IPS-18c (cell line): ENCODE results near the gene ADAM20.

Source experiments
- H3K4me3 ChIP-seq: 2 replicates; pipeline ENCODE4 v1.7.0; 2013; ENCODE audit warnings: low read depth, mild to moderate bottlenecking, low read length, moderate library complexity; ENCODE audit not compliant: insufficient read depth
- H3K9me3 ChIP-seq: one replicate; pipeline ENCODE4 v1.6.1; 2013; ENCODE audit warnings: mild to moderate bottlenecking, low read length, moderate library complexity; ENCODE audit not compliant: control insufficient read depth, insufficient read depth

Gene ADAM20

DNA sequence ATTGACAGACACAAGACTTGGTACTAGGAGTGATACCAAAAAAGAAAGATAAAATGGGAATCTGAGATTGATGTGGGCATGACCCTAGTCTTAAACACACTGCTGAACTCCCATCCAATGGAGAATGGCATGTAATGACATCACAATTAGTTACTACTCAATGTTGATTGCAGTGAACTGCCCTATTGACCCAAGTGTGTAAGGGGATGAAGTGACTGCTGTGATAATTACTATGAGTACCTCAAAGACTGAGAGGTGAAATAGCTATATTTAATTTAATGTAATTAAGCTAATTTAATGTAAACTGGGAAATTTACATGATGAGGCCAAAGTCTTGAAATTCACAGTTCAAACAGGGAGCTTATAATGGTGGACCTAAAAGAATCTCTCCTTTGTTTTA, at the start of gene ADAM20:
TSS of gene ADAM20 (minus strand) at position 101 of the 400 bp plus-strand sequence. CDS start 10,247 bp downstream, outside the sequence.
- Histone ChIP-seq H3K9me3 (peaks cover 5% of the 10 kb centered on the region), H3K4me3 (no peak within 1 kb of the TSS)

DNA sequence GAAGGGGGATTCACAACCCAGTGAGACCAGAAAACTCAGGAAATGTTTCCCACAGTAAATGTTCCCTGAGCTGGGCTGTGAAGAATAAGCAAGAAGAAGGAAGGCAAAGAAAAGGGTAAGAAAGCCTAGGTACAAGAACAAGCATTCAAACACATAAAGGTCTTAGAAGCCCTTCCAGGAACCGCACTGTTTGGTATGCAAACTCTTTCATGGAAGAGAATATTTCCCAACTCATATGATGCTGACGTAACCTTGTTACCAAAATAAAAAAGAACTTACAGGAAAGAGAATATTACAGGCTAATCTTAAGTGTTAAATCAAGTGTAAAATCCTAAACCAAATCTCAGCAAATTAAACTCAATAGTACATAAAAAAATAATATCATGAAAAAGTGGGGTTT, 42.1 kb upstream of the ADAM20 start:
- Histone ChIP-seq H3K9me3 (no peaks in the 10 kb centered on the region), H3K4me3 (no peak overlapping the region)

DNA sequence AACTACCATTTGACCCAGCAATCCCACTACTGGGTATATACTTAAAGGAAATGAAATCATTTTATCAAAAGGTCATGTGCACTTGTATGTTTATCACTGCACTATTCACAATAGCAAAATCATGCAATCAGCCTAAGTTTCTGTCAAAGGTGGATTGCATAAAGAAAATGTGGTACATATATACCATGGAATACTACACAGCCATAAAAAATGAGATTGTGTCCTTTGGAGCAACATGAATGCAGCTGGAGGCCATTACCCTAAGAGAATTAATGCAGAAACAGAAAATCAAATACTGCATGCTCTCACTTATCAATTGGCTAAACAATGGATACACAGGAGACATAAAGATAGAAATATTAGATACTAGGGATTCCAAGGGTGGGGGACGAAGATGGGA, 38.2 kb upstream of the ADAM20 start:
- Histone ChIP-seq H3K4me3 (no peak overlapping the region), H3K9me3 (no peaks in the 10 kb centered on the region)

DNA sequence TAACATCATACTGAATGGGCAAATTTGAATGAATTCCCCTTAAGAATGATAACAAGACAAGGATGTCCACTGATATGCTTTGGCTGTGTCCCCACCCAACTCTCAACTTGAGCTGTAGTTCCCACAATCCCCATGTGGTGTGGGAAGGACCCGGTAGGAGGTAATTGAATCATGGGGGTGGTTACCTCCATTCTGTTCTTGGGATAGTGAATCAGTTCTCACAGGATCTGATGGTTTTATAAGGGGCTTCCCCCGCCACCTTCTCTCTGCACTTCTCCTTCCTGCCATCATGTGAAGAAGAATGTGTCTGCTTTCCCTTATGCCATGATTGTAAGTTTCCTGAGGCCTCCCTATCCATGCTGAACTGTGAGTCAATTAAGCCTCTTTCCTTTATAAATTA, 36.3 kb upstream of the ADAM20 start:
- Histone ChIP-seq H3K9me3 (peaks cover 6% of the 10 kb centered on the region), H3K4me3 (no peak overlapping the region)

DNA sequence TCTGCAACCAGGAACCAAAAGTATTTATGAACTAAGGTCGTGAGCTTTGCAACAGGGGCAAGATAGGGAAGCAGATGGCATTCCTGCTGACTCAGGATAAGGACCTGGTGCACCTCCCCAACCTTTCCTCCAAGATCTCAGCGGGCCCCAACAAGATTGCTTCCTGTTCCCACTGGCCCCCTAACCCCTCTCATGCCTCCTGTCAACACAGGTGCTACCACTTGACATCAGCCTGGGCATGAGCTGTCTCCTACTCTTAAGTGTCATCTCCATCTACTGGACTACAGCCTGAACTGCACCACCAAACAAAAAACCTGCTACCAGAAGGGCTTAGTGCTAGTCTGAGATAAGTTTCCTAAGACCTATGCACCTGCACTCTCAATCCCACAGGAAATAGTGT, 33.0 kb upstream of the ADAM20 start:
- Histone ChIP-seq H3K4me3 (no peak overlapping the region), H3K9me3 (peaks cover 12% of the 10 kb centered on the region)

DNA sequence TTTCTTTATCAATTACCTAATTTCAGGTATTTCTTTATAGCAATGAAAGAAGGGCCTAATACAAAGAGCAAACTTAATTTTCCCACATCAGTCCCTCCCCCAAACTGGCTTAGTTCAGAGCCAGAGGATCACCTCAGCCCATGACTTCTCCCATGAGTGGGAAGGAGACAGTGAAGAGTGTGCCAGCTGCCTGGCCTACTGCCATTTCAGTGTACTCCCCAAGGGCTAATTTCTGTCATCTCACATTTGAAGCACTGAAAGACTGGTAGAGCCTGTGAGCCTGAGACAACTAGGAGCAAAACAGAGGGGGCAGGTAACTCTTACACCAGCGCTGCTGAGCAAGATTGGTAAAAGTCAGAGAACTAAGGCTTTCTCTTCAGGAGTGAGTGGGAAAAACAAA, 29.1 kb upstream of the ADAM20 start:
- peaks cover 18% of the 10 kb centered on the region for H3K9me3 ChIP-seq
- H3K4me3 ChIP-seq: no peak overlapping the region

DNA sequence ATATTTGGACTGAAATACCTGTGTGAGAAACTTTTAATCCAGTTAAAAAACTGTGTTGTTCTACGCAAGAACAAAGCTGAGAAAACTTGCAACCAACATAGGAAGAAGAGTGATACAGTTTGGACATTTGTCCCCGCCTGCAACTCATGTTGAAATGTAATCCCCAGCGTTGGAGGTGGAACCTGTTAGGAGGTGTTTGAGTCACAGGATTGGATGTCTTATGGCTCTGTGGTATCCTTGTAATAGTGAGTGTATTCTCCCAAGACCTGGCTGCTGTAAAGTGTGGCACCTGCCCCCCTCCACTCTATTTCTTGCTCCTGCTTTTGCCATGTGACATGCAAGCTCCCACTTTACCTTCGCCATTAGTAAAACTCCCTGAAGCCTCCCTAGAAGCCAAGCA, 28.6 kb upstream of the ADAM20 start:
- H3K4me3 ChIP-seq: no peak overlapping the region
- H3K9me3 ChIP-seq: peaks cover 18% of the 10 kb centered on the region

DNA sequence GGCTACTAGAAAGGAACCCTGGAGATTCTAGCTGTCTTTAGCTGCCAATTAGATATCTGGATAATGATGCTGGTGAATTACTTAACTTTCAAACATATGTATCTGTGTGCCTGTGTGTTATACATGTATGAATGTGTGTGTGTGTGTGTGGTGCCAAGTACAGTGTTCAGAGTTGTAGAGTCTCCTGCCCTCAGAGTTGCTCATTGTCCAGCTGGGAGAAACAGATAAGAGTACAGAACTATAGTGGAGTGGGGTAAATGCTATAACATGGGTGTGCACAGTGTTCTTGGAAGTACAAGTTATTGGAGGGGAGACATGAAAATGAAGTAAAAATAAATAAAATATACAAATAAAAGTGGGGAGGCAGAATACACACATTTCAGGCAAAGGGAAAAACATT, 23.6 kb upstream of the ADAM20 start:
- no peak overlapping the region for H3K4me3 ChIP-seq
- peaks cover 12% of the 10 kb centered on the region for H3K9me3 ChIP-seq

DNA sequence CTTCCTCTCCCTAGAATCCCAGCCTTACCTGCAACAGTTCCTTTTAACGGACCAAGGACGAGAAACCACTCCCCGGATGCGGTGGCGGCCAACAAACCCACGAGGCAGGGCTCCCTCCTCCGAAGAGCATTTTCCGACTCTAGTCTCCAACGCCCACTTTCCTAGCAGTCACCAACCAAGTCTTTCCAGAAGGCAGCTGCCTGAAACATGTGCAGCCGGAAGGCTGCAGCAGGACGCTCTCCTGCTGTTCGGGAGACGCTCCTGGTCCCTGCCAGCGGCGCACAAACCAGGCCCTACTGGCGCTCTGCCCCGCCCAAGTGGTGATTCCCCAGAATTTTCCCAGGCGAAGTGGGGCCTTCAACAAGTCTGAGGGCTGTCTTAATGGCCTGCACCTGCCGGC, 21.1 kb upstream of the ADAM20 start:
- Histone ChIP-seq H3K4me3 (no peak overlapping the region), H3K9me3 (peaks cover 3% of the 10 kb centered on the region)

DNA sequence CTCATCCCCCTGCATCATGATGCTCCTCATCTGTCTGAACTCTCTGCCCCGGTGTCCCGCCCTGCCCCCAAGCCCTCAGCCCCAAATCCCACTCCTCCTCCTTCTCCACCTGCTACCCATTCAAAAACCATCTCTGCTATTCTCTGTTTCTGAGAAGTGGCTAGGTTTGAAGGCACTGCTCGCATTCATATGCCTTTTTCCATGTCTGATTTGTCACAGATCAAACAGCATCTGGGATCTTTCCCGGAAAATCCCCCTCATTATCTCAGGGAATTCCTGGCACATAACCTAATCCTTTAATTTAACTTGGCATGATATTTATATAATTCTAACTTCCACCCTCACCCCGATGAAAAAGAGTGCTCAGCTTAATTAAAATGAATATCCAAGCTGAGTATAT, 3.3 kb upstream of the ADAM20 start:
- H3K9me3 ChIP-seq: peaks cover 5% of the 10 kb centered on the region
- H3K4me3 ChIP-seq: no peak overlapping the region

DNA sequence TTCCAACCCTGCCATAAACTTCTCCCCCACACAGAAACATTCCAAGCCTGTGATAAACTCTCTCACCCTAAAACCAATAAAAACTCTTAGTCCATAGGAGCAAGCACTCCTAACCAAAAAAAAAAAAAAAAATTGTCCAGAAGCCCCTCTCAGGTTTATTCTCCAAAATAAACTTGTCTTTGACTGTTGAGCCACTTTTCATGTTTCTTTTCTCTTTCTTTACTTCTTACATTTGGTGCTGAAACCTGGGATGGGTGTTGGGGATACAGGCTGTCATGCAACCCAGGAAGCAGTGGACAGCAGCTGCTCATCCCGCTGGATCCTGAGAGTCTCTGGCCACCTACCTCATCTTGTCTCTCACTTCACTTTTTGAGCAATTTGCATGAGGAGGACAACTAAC, 2.0 kb upstream of the ADAM20 start:
- Histone ChIP-seq H3K9me3 (peaks cover 5% of the 10 kb centered on the region), H3K4me3 (no peak overlapping the region)

DNA sequence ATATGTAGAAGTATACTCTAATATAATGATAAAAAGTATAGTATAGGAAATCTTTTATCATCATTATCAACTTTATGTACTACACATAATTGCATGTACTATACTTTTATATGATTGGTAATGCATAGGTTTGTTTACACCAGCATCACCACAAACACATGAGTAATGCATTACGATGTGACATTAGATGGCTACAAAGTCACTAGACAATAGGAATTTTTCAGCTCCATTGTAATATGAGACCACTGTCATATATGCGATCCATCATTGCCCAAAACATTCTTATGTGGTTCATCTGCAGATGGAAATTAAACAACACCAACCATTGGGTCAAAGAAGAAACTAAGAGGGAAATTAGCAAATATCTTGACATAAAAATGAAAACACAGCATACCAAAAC, 4.4 kb downstream of the ADAM20 start:
- no peak overlapping the region for H3K4me3 ChIP-seq
- peaks cover 2% of the 10 kb centered on the region for H3K9me3 ChIP-seq

DNA sequence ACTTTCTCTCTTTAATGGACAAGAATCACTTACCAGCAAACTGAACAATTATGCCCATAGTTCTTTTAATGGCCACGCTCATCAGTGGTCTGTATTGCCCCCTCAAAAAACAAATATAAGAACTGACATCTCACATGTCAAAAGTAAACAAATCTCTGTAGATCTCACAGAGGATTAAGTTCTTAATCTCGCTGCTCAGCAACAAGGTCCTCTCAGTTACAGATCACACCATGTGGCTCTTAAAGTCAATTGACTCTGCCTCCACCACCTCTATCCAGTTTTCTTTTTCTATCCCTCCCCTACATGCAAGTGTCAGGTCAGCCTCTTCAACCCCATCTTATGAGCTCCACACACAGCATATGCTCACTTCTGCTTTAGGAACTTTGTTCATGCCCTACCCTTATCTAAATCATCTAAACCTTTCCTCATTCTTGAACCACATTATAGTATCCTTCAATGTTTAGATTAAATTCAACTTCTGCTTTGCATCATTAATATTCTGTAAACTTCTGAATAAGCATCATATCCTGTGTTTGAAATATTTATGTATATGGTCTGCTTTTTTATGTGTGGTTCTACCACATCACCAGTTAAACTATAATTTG, 7.2 kb downstream of the ADAM20 start:
- Histone ChIP-seq H3K4me3 (no peak overlapping the region), H3K9me3 (no peaks in the 10 kb centered on the region)

DNA sequence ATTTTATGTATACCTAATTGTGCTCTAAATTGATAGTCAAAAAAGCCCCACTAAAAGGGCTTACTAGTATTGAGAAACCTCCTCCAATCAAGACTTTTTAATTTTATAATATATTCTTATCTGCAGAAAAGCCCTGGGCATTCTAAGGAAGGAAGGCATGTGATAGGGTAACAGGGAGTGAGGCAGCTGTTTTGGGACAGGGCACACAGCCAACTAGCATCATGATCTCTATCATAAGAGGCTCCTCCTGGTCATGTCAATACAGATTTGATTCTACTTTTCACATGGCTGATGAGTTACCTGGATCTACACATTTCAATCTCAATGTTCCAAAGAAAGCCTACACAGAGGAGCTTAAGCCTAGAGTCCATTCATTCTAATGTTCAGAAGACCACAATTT, 9.1 kb downstream of the ADAM20 start:
- peaks cover 4% of the 10 kb centered on the region for H3K9me3 ChIP-seq

DNA sequence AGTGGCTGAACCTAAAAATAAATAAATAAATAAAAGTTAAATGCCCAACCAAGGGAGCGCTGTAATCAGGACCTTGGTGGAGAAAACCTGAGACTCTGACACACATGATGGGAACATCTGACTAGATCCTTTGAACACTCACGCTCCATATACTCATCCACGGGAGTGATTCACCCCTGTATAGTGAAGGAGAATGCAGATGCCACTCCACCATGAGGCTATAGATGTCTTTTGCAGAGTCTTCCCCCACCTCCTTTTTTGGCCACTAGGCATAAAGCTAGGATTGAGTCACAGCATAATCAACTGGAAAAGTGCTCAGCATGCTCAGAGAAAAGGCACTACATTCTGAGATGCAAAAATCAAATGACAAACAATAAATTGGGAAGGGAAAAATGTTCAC, 19.0 kb downstream of the ADAM20 start:
- H3K4me3 ChIP-seq: no peak overlapping the region

More for the DNA sequence above, 9.1 kb downstream of the ADAM20 start:
- no peak overlapping the region for H3K4me3 ChIP-seq

DNA sequence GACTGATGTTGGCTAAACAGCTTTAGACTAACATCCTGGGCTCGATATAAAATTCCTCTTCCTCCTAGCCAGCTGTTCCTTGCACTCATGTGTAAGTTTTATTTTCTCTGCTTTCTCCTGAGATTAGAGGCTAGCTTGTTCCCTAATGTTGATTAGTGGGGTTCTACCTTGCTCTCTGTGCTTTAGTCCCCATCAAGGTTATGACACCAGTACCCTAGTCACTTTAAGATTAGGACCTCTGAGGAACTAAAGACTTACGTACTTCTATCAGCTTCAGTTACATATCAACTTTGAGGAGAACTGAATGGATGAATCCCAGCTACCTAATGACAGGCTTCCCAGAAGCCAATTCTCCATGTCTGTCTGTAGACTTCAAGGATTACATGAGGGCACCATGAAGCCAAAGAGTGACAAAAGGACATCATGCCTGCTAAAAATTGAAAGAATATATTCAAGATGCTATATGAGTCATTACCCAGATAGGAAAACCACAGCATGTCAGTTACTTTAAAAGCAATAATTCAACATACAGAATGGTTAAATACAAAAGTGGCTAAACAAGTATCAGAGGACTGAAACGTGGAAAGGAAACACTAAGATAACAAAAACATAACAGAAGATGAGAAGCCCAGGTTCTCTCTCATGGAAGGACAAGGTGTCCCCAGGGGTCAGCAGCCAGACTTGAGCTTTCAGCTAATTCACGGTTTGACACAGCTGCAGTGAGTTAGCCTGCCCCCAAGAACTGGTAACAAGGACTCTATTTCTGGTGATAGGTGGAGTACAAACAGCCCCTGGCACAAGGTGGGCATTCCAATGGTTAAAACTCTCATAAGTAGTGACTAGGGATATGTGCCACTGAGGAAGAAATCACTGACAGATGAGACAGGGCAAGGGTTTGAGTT, 20.4 kb downstream of the ADAM20 start:
- Histone ChIP-seq H3K9me3 (no peaks in the 10 kb centered on the region), H3K4me3 (no peak overlapping the region)

More for the DNA sequence above, 19.0 kb downstream of the ADAM20 start:
- H3K9me3 ChIP-seq: no peaks in the 10 kb centered on the region

DNA sequence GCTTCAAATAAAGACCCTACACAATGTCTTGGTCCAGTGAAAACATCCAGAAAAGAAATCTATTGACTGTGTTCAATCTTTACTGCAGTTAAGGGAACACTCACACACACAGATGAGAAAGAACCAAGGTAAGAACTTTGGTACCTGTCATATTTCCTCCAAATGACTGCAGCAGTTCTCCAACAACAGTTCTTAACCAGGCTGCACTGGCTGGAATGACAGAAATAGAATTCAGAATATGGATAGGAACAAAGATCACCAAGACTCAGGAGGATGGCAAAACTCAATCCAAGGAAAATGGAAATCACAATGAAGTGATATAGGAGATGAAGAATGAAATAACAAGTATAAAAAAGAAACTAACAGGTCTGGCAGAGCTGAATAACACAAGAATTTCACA, 36.6 kb downstream of the ADAM20 start:
- Histone ChIP-seq H3K9me3 (peaks cover 8% of the 10 kb centered on the region), H3K4me3 (no peak overlapping the region)

DNA sequence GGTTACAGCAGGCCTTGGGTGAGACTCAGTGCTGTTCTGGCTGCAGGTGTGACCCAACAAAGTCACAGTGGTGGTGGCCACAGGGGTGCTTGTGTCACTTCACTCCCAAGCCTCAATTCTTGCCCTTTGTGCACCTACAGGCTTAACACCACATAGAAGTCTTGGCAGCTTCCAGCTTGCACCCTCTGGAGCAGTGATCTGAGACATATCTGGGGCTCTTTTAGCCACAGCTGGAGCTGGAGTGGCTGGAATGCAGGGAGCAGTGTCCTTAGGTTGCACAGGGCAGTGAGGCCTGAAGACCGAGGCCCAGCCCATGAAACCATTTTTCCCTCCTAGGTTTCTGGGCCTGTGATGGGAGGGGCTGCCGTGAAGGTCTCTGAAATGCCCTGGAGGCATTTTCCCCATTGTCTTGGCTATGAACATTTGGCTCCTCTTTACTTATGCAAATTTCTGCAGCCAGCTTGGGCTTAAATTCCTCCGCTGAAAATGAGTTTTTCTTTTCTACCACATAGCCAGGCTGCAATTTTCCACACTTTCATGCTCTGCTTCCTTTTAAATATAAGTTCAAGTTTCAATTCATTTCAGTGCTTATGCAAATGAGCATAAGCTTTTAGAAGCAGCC, 45.1 kb downstream of the ADAM20 start:
- Histone ChIP-seq H3K4me3 (0 out of 2 replicates have a peak overlapping the region, but pooled peaks have one; percentile 9), H3K9me3 (peaks cover 22% of the 10 kb centered on the region)
